PC-9 (cell line): ENCODE data around the gene BCL6B. TPM values are rescaled to one million over a fixed set of nuclear protein-coding genes. Genes with fewer than 3 reads are reported as not detected.

ENCODE experiments used
- BruUV-seq: library from RNA; stranded (reverse); fragments of 400-500 nt; replicated peaks from 2 replicates; lab custom pipeline; 2021; lab: Mats Ljungman, UMichigan
- CTCF ChIA-PET: fragments of 300-600 bp; sonication (Branson Sonifier 250); formaldehyde crosslinking; loops from one replicate; lab custom pipeline; 2022; ENCODE audit warnings: antibody characterized with exemption; lab: Charles Lee
- POLR2A ChIA-PET: fragments of 300-600 bp; sonication (Branson Sonifier 250); formaldehyde crosslinking; loops from one replicate; lab custom pipeline; 2022; ENCODE audit warnings: antibody characterized with exemption; ENCODE audit not compliant: unreplicated experiment; lab: Charles Lee
- DNase-seq, 2 experiments: peaks; one replicate each; pipeline versions ENCODE4 v3.0.0 to v3.0.0-alpha.2; 2015 to 2022; ENCODE audit warnings: mixed read lengths in 1 of 2
- H2AFZ ChIP-seq: fragments of 200-600 bp; sonication (generic); 2 replicates; pipeline ENCODE4 v1.8.1; 2017; ENCODE audit warnings: antibody characterized with exemption
- H3F3A ChIP-seq: fragments of 200-600 bp; sonication (generic); 2 replicates; pipeline ENCODE4 v1.8.1; 2017; ENCODE audit warnings: antibody characterized with exemption, mild to moderate bottlenecking, low read depth; ENCODE audit not compliant: insufficient read depth
- H3K27ac ChIP-seq: fragments of 200-600 bp; sonication (generic); 2 replicates; pipeline ENCODE4 v1.6.1; 2016; ENCODE audit warnings: mixed run types
- H3K27me3 ChIP-seq: fragments of 200-600 bp; sonication (generic); 2 replicates; pipeline ENCODE4 v1.6.1; 2016; ENCODE audit warnings: low read depth, mixed run types; ENCODE audit not compliant: insufficient read depth
- H3K36me3 ChIP-seq: fragments of 200-600 bp; sonication (generic); 2 replicates; pipeline ENCODE4 v1.6.1; 2016; ENCODE audit warnings: low read depth, mixed run types
- H3K4me1 ChIP-seq: fragments of 200-600 bp; sonication (generic); replicated peaks from 2 replicates; pipeline ENCODE4 v1.6.1; 2016; ENCODE audit warnings: mixed run types; ENCODE audit not compliant: insufficient read depth
- H3K4me2 ChIP-seq: fragments of 200-600 bp; sonication (generic); 2 replicates; pipeline ENCODE4 v1.6.1; 2017; ENCODE audit warnings: mixed run types
- H3K4me3 ChIP-seq: fragments of 200-600 bp; sonication (generic); 2 replicates; pipeline ENCODE4 v1.6.1; 2016; ENCODE audit warnings: mixed run types
- H3K79me2 ChIP-seq: fragments of 200-600 bp; sonication (generic); 2 replicates; pipeline ENCODE4 v1.6.1; 2017; ENCODE audit warnings: low read depth, mixed run types
- H3K9me2 ChIP-seq: fragments of 200-600 bp; sonication (generic); 2 replicates; pipeline ENCODE4 v1.8.1; 2017; ENCODE audit warnings: mild to moderate bottlenecking; ENCODE audit not compliant: insufficient read depth
- H3K9me3 ChIP-seq: fragments of 200-600 bp; sonication (generic); 2 replicates; pipeline ENCODE4 v1.8.1; 2016; ENCODE audit warnings: low read depth; ENCODE audit not compliant: insufficient read depth
- H4K20me1 ChIP-seq: fragments of 200-600 bp; sonication (generic); 2 replicates; pipeline ENCODE4 v1.8.1; 2017; ENCODE audit not compliant: insufficient read depth
- CTCF ChIP-seq: fragments of 200-600 bp; sonication (generic); conservative IDR thresholded peaks from 2 replicates; pipeline ENCODE4 v1.6.1; 2017; ENCODE audit warnings: mixed run types, antibody characterized with exemption, mild to moderate bottlenecking, moderate library complexity
- EZH2 ChIP-seq: fragments of 200-600 bp; sonication (generic); IDR thresholded peaks from 2 replicates; pipeline ENCODE4 v1.8.0; 2017; ENCODE audit warnings: antibody characterized with exemption, low read depth
- intact Hi-C: fragments of 100-400 bp; cut with micrococcal nuclease; formaldehyde crosslinking; loops from one replicate; pipeline ENCODE4 v1.10.0; 2022; ENCODE audit not compliant: unreplicated experiment
- total RNA-seq: library from RNA; stranded (reverse); gene quantifications from 2 replicates; pipeline ENCODE4 v1.2.3, GENCODE V29; 2021

The BCL6B gene
- total RNA-seq, 1 experiment from 2014 or later = 0.28 TPM

GRCh38 chr17:7038025-7038862, 15.4 kb downstream of the BCL6B start:
- intact Hi-C loops = no loop called here
- Histone ChIP-seq H3K4me1 (peaks cover 20% of the 10 kb centered on the region), H3F3A (peaks cover 42% of the 10 kb centered on the region), H3K4me3 (peak overlapping the region; percentile 76; the same call in 1 of the 2 replicates), H3K9me2 (no peaks in the 10 kb centered on the region), H4K20me1 (no peaks in the 10 kb centered on the region; the same call in 1 of the 2 replicates), H3K27ac (no peak overlapping the region), H3K79me2 (peaks cover 23% of the 10 kb centered on the region), H3K9me3 (no peaks in the 10 kb centered on the region), H3K27me3 (no peaks in the 10 kb centered on the region), H3K4me2 (peak overlapping the region; percentile 81), H2AFZ (no peak overlapping the region), H3K36me3 (0 out of 2 replicates have a peak, but pooled peaks cover 4% of the 10 kb centered on the region)
- ChIA-PET CTCF (no interaction called here), POLR2A (no interaction called here)
- DNase-seq = no peak
- TF ChIP-seq CTCF (no peak), EZH2 (no peak)
- no TSS peak for BruUV-seq

GRCh38 chr17:7039832-7040231, 17.0 kb downstream of the BCL6B start:
- CTCF ChIA-PET = no interaction called here
- intact Hi-C loops = loop anchor here (10.0 kb wide), 1 partner anchor 545 kb away; the partner anchor contains the start of gene MPDU1
- Histone ChIP-seq H3K4me1 (peaks cover 22% of the 10 kb centered on the region), H3K4me3 (no peak overlapping the region), H2AFZ (no peak overlapping the region), H3K4me2 (no peak overlapping the region), H3K79me2 (peaks cover 22% of the 10 kb centered on the region), H3K9me2 (no peaks in the 10 kb centered on the region), H3K9me3 (no peaks in the 10 kb centered on the region), H3K27me3 (no peaks in the 10 kb centered on the region), H3K27ac (no peak overlapping the region), H3K36me3 (0 out of 2 replicates have a peak, but pooled peaks cover 4% of the 10 kb centered on the region), H3F3A (peaks cover 44% of the 10 kb centered on the region), H4K20me1 (no peaks in the 10 kb centered on the region; the same call in 1 of the 2 replicates)
- no peak for DNase-seq
- BruUV-seq = no TSS peak
- POLR2A ChIA-PET = no interaction called here
- TF ChIP-seq EZH2 (no peak), CTCF (no peak)

- ChIA-PET POLR2A (interaction anchor here (0.6 to 0.9 kb wide), 2 partner anchors 18 to 437 kb away, joined by 5 to 18 read pairs; partner anchors contain the start of gene ZBTB4), CTCF (interaction anchor here (0.6 kb wide), 1 partner anchor 74 kb away, joined by 4 read pairs; no protein-coding TSS in a partner anchor)
- H3K27me3 ChIP-seq = no peaks in the 10 kb centered on the region
- peaks cover 53% of the 10 kb centered on the region for H3F3A ChIP-seq
- H2AFZ ChIP-seq = no peak overlapping the region
- intact Hi-C loops = loop anchor here (10.0 kb wide), 1 partner anchor 543 kb away; the partner anchor contains the start of gene MPDU1
- H3K27ac ChIP-seq = no peak overlapping the region
- no peaks in the 10 kb centered on the region for H3K9me2 ChIP-seq
- H3K4me2 ChIP-seq = no peak overlapping the region
- H4K20me1 ChIP-seq = no peaks in the 10 kb centered on the region; the same call in 1 of the 2 replicates
- no peak for DNase-seq
- H3K79me2 ChIP-seq = peaks cover 11% of the 10 kb centered on the region
- no peaks in the 10 kb centered on the region for H3K9me3 ChIP-seq
- TF ChIP-seq EZH2 (no peak), CTCF (no peak)
- H3K4me1 ChIP-seq = peaks cover 33% of the 10 kb centered on the region
- 0 out of 2 replicates have a peak, but pooled peaks cover 4% of the 10 kb centered on the region for H3K36me3 ChIP-seq
- H3K4me3 ChIP-seq = no peak overlapping the region
- BruUV-seq = no TSS peak
Observed at GRCh38 chr17:7041607-7042500, 19.0 kb downstream of the BCL6B start.
